ENCODE data around the gene LGALS3.
A peak's percentile ranks its signal among the peaks of the same experiment; 100 is the strongest.

LGALS3 gene

GRCh38 chr14:55131370-55132137 lies 2.5 kb downstream of the LGALS3 start:
- DNase-seq: no peak

GRCh38 chr14:55133416-55133815 lies 4.4 kb downstream of the LGALS3 start:
- DNase-seq: no peak

- DNase-seq: no peak
Measured at GRCh38 chr14:55136241-55136640, 7.2 kb downstream of the LGALS3 start.

GRCh38 chr14:55136885-55137786 lies 8.1 kb downstream of the LGALS3 start:
- no peak for DNase-seq

GRCh38 chr14:55138091-55138490 lies 9.0 kb downstream of the LGALS3 start:
- no peak for DNase-seq

GRCh38 chr14:55139141-55139540 lies 10.1 kb downstream of the LGALS3 start:
- DNase-seq: no peak

- no peak for DNase-seq
Measured at GRCh38 chr14:55139696-55140509, 10.9 kb downstream of the LGALS3 start.

GRCh38 chr14:55141825-55142224 lies 12.8 kb downstream of the LGALS3 start:
- no peak for DNase-seq

- no peak for DNase-seq
Measured at GRCh38 chr14:55142466-55142865, 13.4 kb downstream of the LGALS3 start.

- no peak for DNase-seq
Measured at GRCh38 chr14:55146425-55146824, 17.4 kb downstream of the LGALS3 start.

GRCh38 chr14:55151601-55152000 lies 22.5 kb downstream of the LGALS3 start:
- no peak for DNase-seq

GRCh38 chr14:55152052-55152753 lies 23.2 kb downstream of the LGALS3 start:
- no peak for DNase-seq

GRCh38 chr14:55153951-55154350 lies 24.9 kb downstream of the LGALS3 start:
- DNase-seq: no peak

GRCh38 chr14:55157080-55157479 lies 28.0 kb downstream of the LGALS3 start:
- no peak for DNase-seq

GRCh38 chr14:55158412-55158811 lies 29.4 kb downstream of the LGALS3 start:
- no peak for DNase-seq

- no peak for DNase-seq
Measured at GRCh38 chr14:55160989-55161388, 31.9 kb downstream of the LGALS3 start.

- no peak for DNase-seq
Measured at GRCh38 chr14:55170526-55170925, 41.5 kb downstream of the LGALS3 start.

- DNase-seq: no peak
Measured at GRCh38 chr14:55180006-55180405, 51.0 kb downstream of the LGALS3 start.

- no peak for DNase-seq
Measured at GRCh38 chr14:55180434-55180833, 51.4 kb downstream of the LGALS3 start.

GRCh38 chr14:55188686-55189295 lies 59.7 kb downstream of the LGALS3 start:
- DNase-seq: no peak

GRCh38 chr14:55190906-55191202 lies 61.8 kb downstream of the LGALS3 start:
- peak; percentile 15 for DNase-seq
